CD8-positive, alpha-beta memory T cell (primary cell): ENCODE measurements around the gene PSTK. TPM values are rescaled to one million over a fixed set of nuclear protein-coding genes. Genes with fewer than 3 reads are reported as not detected.
A peak's percentile ranks its signal among the peaks of the same experiment; 100 is the strongest.

Source experiments
- CTCF ChIA-PET: fragments of 350-600 bp; sonication (Branson Sonifier 250); formaldehyde crosslinking; loops from one replicate; lab custom pipeline; 2021; ENCODE audit warnings: antibody characterized with exemption; lab: Charles Lee
- POLR2A ChIA-PET: fragments of 350-600 bp; sonication (Branson Sonifier 250); formaldehyde crosslinking; loops from one replicate; lab custom pipeline; 2021; ENCODE audit warnings: antibody characterized with exemption; lab: Charles Lee
- DNase-seq, 5 donors: peaks; one replicate each; pipeline versions ENCODE4 v3.0.0 to v3.0.0-alpha.2; 2020 to 2022; ENCODE audit warnings: mixed read lengths in 1 of 5
- H3K27ac ChIP-seq: one replicate; pipeline ENCODE4 v1.7.0; 2013; ENCODE audit warnings: low read depth, mild to moderate bottlenecking, low read length, moderate library complexity
- H3K27me3 ChIP-seq: 2 replicates; pipeline ENCODE4 v1.7.0; 2013; ENCODE audit warnings: low read length, mild to moderate bottlenecking; ENCODE audit not compliant: insufficient read depth, poor library complexity, severe bottlenecking
- H3K36me3 ChIP-seq: 2 replicates; pipeline ENCODE4 v1.7.0; 2013; ENCODE audit warnings: mild to moderate bottlenecking, low read length, moderate library complexity; ENCODE audit not compliant: insufficient read depth
- H3K4me1 ChIP-seq: 2 replicates; pipeline ENCODE4 v1.7.0; 2013; ENCODE audit warnings: mild to moderate bottlenecking, low read length, moderate library complexity; ENCODE audit not compliant: insufficient read depth
- H3K4me3 ChIP-seq: 2 replicates; pipeline ENCODE4 v1.7.0; 2013; ENCODE audit warnings: mild to moderate bottlenecking, low read length
- H3K9me3 ChIP-seq: 2 replicates; pipeline ENCODE4 v1.7.0; 2013; ENCODE audit warnings: mild to moderate bottlenecking, low read length
- H3K27ac Mint-ChIP-seq, 8 donors: one replicate each; pipeline ENCODE4 v1.8.0; 2020 to 2021; ENCODE audit warnings: mixed read lengths in 8 of 8, mild to moderate bottlenecking in 6 of 8, inconsistent platforms in 3 of 8, moderate library complexity in 3 of 8
- H3K27me3 Mint-ChIP-seq, 2 donors: one replicate each; pipeline ENCODE4 v1.8.0; 2020 to 2021; ENCODE audit warnings: mixed read lengths in 2 of 2, mild to moderate bottlenecking in 1 of 2, moderate library complexity in 1 of 2
- H3K36me3 Mint-ChIP-seq, 3 donors: one replicate each; pipeline ENCODE4 v1.8.0; 2020 to 2021; ENCODE audit warnings: mixed read lengths in 3 of 3, inconsistent platforms in 1 of 3, mild to moderate bottlenecking in 1 of 3
- H3K4me1 Mint-ChIP-seq, 3 donors: one replicate each; pipeline ENCODE4 v1.8.0; 2020 to 2021; ENCODE audit warnings: mixed read lengths in 3 of 3, inconsistent platforms in 1 of 3, mild to moderate bottlenecking in 1 of 3
- H3K4me3 Mint-ChIP-seq, 7 donors: one replicate each; pipeline ENCODE4 v1.8.0; 2020 to 2021; ENCODE audit warnings: mixed read lengths in 7 of 7, mild to moderate bottlenecking in 6 of 7, moderate library complexity in 4 of 7, inconsistent platforms in 2 of 7
- H3K9me3 Mint-ChIP-seq, 5 donors: one replicate each; pipeline ENCODE4 v1.8.0; 2020 to 2022; ENCODE audit warnings: mixed read lengths in 5 of 5, mild to moderate bottlenecking in 3 of 5, moderate library complexity in 2 of 5, inconsistent platforms in 1 of 5
- polyA plus RNA-seq: library from polyadenylated mRNA; unstranded; fragments of 300-500 nt; fragmentation: Illumina TruSeq; gene quantifications from one replicate; pipeline ENCODE4 v1.2.3, GENCODE V29; 2021
- total RNA-seq, 2 experiments: library from RNA; stranded (reverse); gene quantifications; one replicate each; pipeline ENCODE4 v1.2.3, GENCODE V29; 2021

PSTK gene
- total and polyA plus RNA-seq, 3 experiments from 2014 or later: 5.8 to 8.8 (median 5.8) TPM

GRCh38 chr10:122981066-122981464, 864 bp downstream of the PSTK start:
- Histone ChIP-seq H3K27me3 (no peaks in the 10 kb centered on the region), H3K4me3 (peak overlapping the region; percentile 64), H3K4me1 (peaks cover 11% of the 10 kb centered on the region), H3K27ac (no peak overlapping the region), H3K9me3 (no peaks in the 10 kb centered on the region), H3K36me3 (no peaks in the 10 kb centered on the region)
- Mint-ChIP-seq H3K4me3 (peak overlapping the region; percentile 85 to 95 (median 90)), H3K36me3 (peaks cover 4 to 20% (median 8%) of the 10 kb centered on the region in 3 donors), H3K4me1 (peaks cover 12 to 25% (median 23%) of the 10 kb centered on the region in 3 donors), H3K27ac (peak overlapping the region in 7 of 8 donors; percentile 89 to 98 (median 96)), H3K9me3 (no peaks in the 10 kb centered on the region), H3K27me3 (peaks cover 0 to 2% of the 10 kb centered on the region in 2 donors)
- CTCF ChIA-PET: interaction anchor here (1.3 to 2.8 kb wide), 7 partner anchors 9 to 177 kb away, joined by 4 to 39 read pairs (median 8); partner anchors contain the start of genes ACADSB, C10orf88 and IKZF5
- POLR2A ChIA-PET: interaction anchor here (1.4 to 3.1 kb wide), 3 partner anchors 27 to 173 kb away, joined by 3 to 29 read pairs (median 14); partner anchors contain the start of genes ACADSB, BUB3, C10orf88 and IKZF5
- no peak for DNase-seq

GRCh38 chr10:122983898-122984297, 3.7 kb downstream of the PSTK start:
- DNase-seq: no peak
- ChIA-PET POLR2A (interaction anchor here (1.9 kb wide), 1 partner anchor 24 kb away, joined by 6 read pairs; the partner anchor contains the start of genes ACADSB and IKZF5), CTCF (interaction anchor here (2.1 kb wide), 1 partner anchor 25 kb away, joined by 8 read pairs; the partner anchor contains the start of genes ACADSB and IKZF5)
- no peaks in the 10 kb centered on the region for H3K9me3 ChIP-seq
- no peaks in the 10 kb centered on the region for H3K9me3 Mint-ChIP-seq
- peak overlapping the region in 1 of 7 donors; percentile 38 for H3K4me3 Mint-ChIP-seq
- H3K27ac ChIP-seq: no peak overlapping the region
- peaks cover 11% of the 10 kb centered on the region for H3K4me1 ChIP-seq
- no peak overlapping the region for H3K27ac Mint-ChIP-seq
- H3K36me3 Mint-ChIP-seq: peaks cover 8 to 32% (median 8%) of the 10 kb centered on the region in 3 donors
- no peak overlapping the region for H3K4me3 ChIP-seq
- no peaks in the 10 kb centered on the region for H3K27me3 Mint-ChIP-seq
- peaks cover 12 to 25% (median 23%) of the 10 kb centered on the region in 3 donors for H3K4me1 Mint-ChIP-seq
- H3K27me3 ChIP-seq: no peaks in the 10 kb centered on the region
- H3K36me3 ChIP-seq: no peaks in the 10 kb centered on the region

- Histone ChIP-seq H3K27ac (no peak overlapping the region), H3K4me3 (no peak overlapping the region), H3K4me1 (peaks cover 10% of the 10 kb centered on the region), H3K36me3 (no peaks in the 10 kb centered on the region), H3K27me3 (no peaks in the 10 kb centered on the region), H3K9me3 (no peaks in the 10 kb centered on the region)
- Mint-ChIP-seq H3K27ac (peak overlapping the region in 2 of 8 donors; percentile 78 to 88), H3K36me3 (peaks cover 8 to 32% (median 8%) of the 10 kb centered on the region in 3 donors), H3K4me3 (no peak overlapping the region), H3K4me1 (peaks cover 12 to 24% (median 21%) of the 10 kb centered on the region in 3 donors), H3K27me3 (no peaks in the 10 kb centered on the region), H3K9me3 (no peaks in the 10 kb centered on the region)
- CTCF ChIA-PET: interaction anchor here (2.1 kb wide), 1 partner anchor 24 kb away, joined by 8 read pairs; the partner anchor contains the start of genes ACADSB and IKZF5
- POLR2A ChIA-PET: interaction anchor here (1.9 kb wide), 1 partner anchor 23 kb away, joined by 6 read pairs; the partner anchor contains the start of genes ACADSB and IKZF5
- no peak for DNase-seq
Observed at GRCh38 chr10:122984708-122985107, 4.5 kb downstream of the PSTK start.

GRCh38 chr10:122986335-122986734, 6.1 kb downstream of the PSTK start:
- ChIA-PET POLR2A (no interaction called here), CTCF (interaction anchor here (1.2 kb wide), 1 partner anchor 12 kb away, joined by 3 read pairs; no protein-coding TSS in a partner anchor)

GRCh38 chr10:122988501-122988900, 8.3 kb downstream of the PSTK start:
- Histone ChIP-seq H3K27ac (no peak overlapping the region), H3K4me1 (no peaks in the 10 kb centered on the region), H3K9me3 (no peaks in the 10 kb centered on the region), H3K4me3 (no peak overlapping the region), H3K36me3 (no peaks in the 10 kb centered on the region), H3K27me3 (no peaks in the 10 kb centered on the region)
- POLR2A ChIA-PET: no interaction called here
- DNase-seq: no peak
- H3K27ac Mint-ChIP-seq: no peak overlapping the region
- H3K9me3 Mint-ChIP-seq: no peaks in the 10 kb centered on the region
- H3K4me3 Mint-ChIP-seq: no peak overlapping the region
- H3K4me1 Mint-ChIP-seq: no peaks in the 10 kb centered on the region
- no peaks in the 10 kb centered on the region for H3K27me3 Mint-ChIP-seq
- CTCF ChIA-PET: interaction anchor here (2.1 kb wide), 1 partner anchor 8 kb away, joined by 7 read pairs; the partner anchor contains the start of gene PSTK
- peaks cover 8 to 46% (median 10%) of the 10 kb centered on the region in 3 donors for H3K36me3 Mint-ChIP-seq

More at GRCh38 chr10:122986335-122986734, 6.1 kb downstream of the PSTK start:
- Histone ChIP-seq H3K4me1 (no peaks in the 10 kb centered on the region), H3K4me3 (no peak overlapping the region), H3K9me3 (no peaks in the 10 kb centered on the region), H3K36me3 (no peaks in the 10 kb centered on the region), H3K27me3 (no peaks in the 10 kb centered on the region), H3K27ac (no peak overlapping the region)
- H3K4me3 Mint-ChIP-seq: no peak overlapping the region
- H3K36me3 Mint-ChIP-seq: peaks cover 8 to 35% (median 10%) of the 10 kb centered on the region in 3 donors
- H3K4me1 Mint-ChIP-seq: peaks cover 0 to 8% (median 8%) of the 10 kb centered on the region in 3 donors
- H3K9me3 Mint-ChIP-seq: no peaks in the 10 kb centered on the region
- no peaks in the 10 kb centered on the region for H3K27me3 Mint-ChIP-seq
- DNase-seq: no peak
- no peak overlapping the region for H3K27ac Mint-ChIP-seq

GRCh38 chr10:122990278-122990677, 10.1 kb downstream of the PSTK start:
- CTCF ChIA-PET: interaction anchor here (2.1 kb wide), 1 partner anchor 10 kb away, joined by 7 read pairs; the partner anchor contains the start of gene PSTK
- peaks cover 1 to 51% (median 14%) of the 10 kb centered on the region in 3 donors for H3K36me3 Mint-ChIP-seq
- H3K36me3 ChIP-seq: peaks cover 9% of the 10 kb centered on the region

GRCh38 chr10:122992031-122992585, 11.9 kb downstream of the PSTK start:
- POLR2A ChIA-PET: no interaction called here
- peaks cover 0 to 3% (median 2%) of the 10 kb centered on the region in 3 donors for H3K4me1 Mint-ChIP-seq
- peaks cover 0 to 58% (median 18%) of the 10 kb centered on the region in 3 donors for H3K36me3 Mint-ChIP-seq
- Histone ChIP-seq H3K4me3 (no peak overlapping the region), H3K27ac (no peak overlapping the region), H3K36me3 (peaks cover 15% of the 10 kb centered on the region), H3K27me3 (no peaks in the 10 kb centered on the region), H3K4me1 (no peaks in the 10 kb centered on the region), H3K9me3 (no peaks in the 10 kb centered on the region)
- peak overlapping the region in 2 of 8 donors; percentile 66 to 69 for H3K27ac Mint-ChIP-seq
- no peak for DNase-seq
- CTCF ChIA-PET: no interaction called here
- no peaks in the 10 kb centered on the region for H3K9me3 Mint-ChIP-seq
- no peaks in the 10 kb centered on the region for H3K27me3 Mint-ChIP-seq
- no peak overlapping the region for H3K4me3 Mint-ChIP-seq

More at GRCh38 chr10:122990278-122990677, 10.1 kb downstream of the PSTK start:
- Histone ChIP-seq H3K9me3 (no peaks in the 10 kb centered on the region), H3K27ac (no peak overlapping the region), H3K4me1 (no peaks in the 10 kb centered on the region), H3K4me3 (no peak overlapping the region), H3K27me3 (no peaks in the 10 kb centered on the region)
- H3K4me1 Mint-ChIP-seq: peaks cover 0 to 2% (median 0%) of the 10 kb centered on the region in 3 donors
- no peak for DNase-seq
- H3K4me3 Mint-ChIP-seq: no peak overlapping the region
- peak overlapping the region in 2 of 8 donors; percentile 70 to 91 for H3K27ac Mint-ChIP-seq
- no peaks in the 10 kb centered on the region for H3K9me3 Mint-ChIP-seq
- POLR2A ChIA-PET: no interaction called here
- no peaks in the 10 kb centered on the region for H3K27me3 Mint-ChIP-seq
